CD14-positive monocyte (primary cell): ENCODE measurements around the gene USP30. TPM values are rescaled to one million over a fixed set of nuclear protein-coding genes. Genes with fewer than 3 reads are reported as not detected.
"Not testable (repeated sequence)": the region's sequence is repeated elsewhere in the genome, so short reads cannot be mapped to it uniquely, and the experiment has no call there.

ENCODE experiments used
- DNase-seq, 3 donors: peaks; one replicate each; pipeline ENCODE4 v3.0.0-alpha.2; 2011 to 2022
- H2AFZ ChIP-seq: 2 replicates; pipeline ENCODE4 v1.6.0; 2012; ENCODE audit warnings: mild to moderate bottlenecking, low read depth, low read length, inconsistent platforms; ENCODE audit not compliant: insufficient read depth, poor library complexity, severe bottlenecking
- H3K27ac ChIP-seq, 2 donors: 1 replicate in 1 of 2; 2 replicates in 1 of 2; pipeline ENCODE4 v1.5.1; 2012 to 2013; ENCODE audit warnings: low read length in 2 of 2, control low read depth in 1 of 2, inconsistent platforms in 1 of 2, low read depth in 1 of 2, mild to moderate bottlenecking in 1 of 2
- H3K27me3 ChIP-seq, 2 donors: one replicate each; pipeline versions ENCODE4 v1.6.0 to v1.6.1; 2011 to 2013; ENCODE audit warnings: low read length in 2 of 2; ENCODE audit not compliant: control insufficient read depth in 2 of 2, insufficient read depth in 2 of 2
- H3K36me3 ChIP-seq, 2 donors: replicated peaks in 1 of 2; 1 replicate in 1 of 2; 2 replicates in 1 of 2; pipeline versions ENCODE4 v1.5.1 to v1.6.1; 2012 to 2013; ENCODE audit warnings: low read length in 2 of 2, control low read depth in 1 of 2, inconsistent platforms in 1 of 2, mild to moderate bottlenecking in 1 of 2; ENCODE audit not compliant: insufficient read depth in 2 of 2, control insufficient read depth in 1 of 2
- H3K4me1 ChIP-seq, 2 donors: 1 replicate in 1 of 2; 2 replicates in 1 of 2; pipeline versions ENCODE4 v1.5.1 to v1.6.1; 2012 to 2013; ENCODE audit warnings: low read length in 2 of 2, control low read depth in 1 of 2, inconsistent platforms in 1 of 2, mild to moderate bottlenecking in 1 of 2, moderate library complexity in 1 of 2; ENCODE audit not compliant: insufficient read depth in 2 of 2, control insufficient read depth in 1 of 2
- H3K4me2 ChIP-seq: replicated peaks from 2 replicates; pipeline ENCODE3; 2012; ENCODE audit warnings: low read length, moderate library complexity, mild to moderate bottlenecking; ENCODE audit not compliant: poor library complexity, severe bottlenecking; ENCODE audit errors: extremely low read depth
- H3K4me3 ChIP-seq, 3 experiments: fragments of 200-600 bp in 1 of 3; sonication (generic) in 1 of 3; replicated peaks in 1 of 3; 1 replicate in 2 of 3; 2 replicates in 1 of 3; pipeline ENCODE4 v1.5.1; 2011 to 2013; ENCODE audit warnings: low read length in 3 of 3, mild to moderate bottlenecking in 3 of 3, control low read depth in 2 of 3, low read depth in 2 of 3, inconsistent platforms in 1 of 3, moderate library complexity in 1 of 3
- H3K79me2 ChIP-seq: 2 replicates; pipeline ENCODE4 v1.6.0; 2012; ENCODE audit warnings: mild to moderate bottlenecking, control low read depth, inconsistent platforms, low read length, moderate library complexity; ENCODE audit not compliant: insufficient read depth
- H3K9ac ChIP-seq: 2 replicates; pipeline ENCODE4 v1.6.0; 2017; ENCODE audit warnings: low read length, mild to moderate bottlenecking; ENCODE audit not compliant: insufficient read depth, poor library complexity, severe bottlenecking
- H3K9me3 ChIP-seq, 2 donors: replicated peaks in 1 of 2; 1 replicate in 1 of 2; 2 replicates in 1 of 2; pipeline versions ENCODE4 v1.5.1 to v1.6.1; 2012 to 2013; ENCODE audit warnings: low read length in 2 of 2, control low read depth in 1 of 2; ENCODE audit not compliant: control insufficient read depth in 1 of 2, insufficient read depth in 1 of 2
- H4K20me1 ChIP-seq: 2 replicates; pipeline ENCODE4 v1.6.0; 2012; ENCODE audit warnings: mild to moderate bottlenecking, low read length, control low read depth, moderate library complexity; ENCODE audit not compliant: insufficient read depth
- H3K27ac Mint-ChIP-seq, 7 donors: one replicate each; pipeline ENCODE4 v1.8.0; 2020; ENCODE audit warnings: mild to moderate bottlenecking in 7 of 7, mixed read lengths in 7 of 7, moderate library complexity in 6 of 7, inconsistent platforms in 2 of 7
- H3K27me3 Mint-ChIP-seq, 3 donors: one replicate each; pipeline ENCODE4 v1.8.0; 2021 to 2022; ENCODE audit warnings: low read depth in 3 of 3, mild to moderate bottlenecking in 3 of 3, mixed read lengths in 3 of 3, moderate library complexity in 3 of 3, inconsistent platforms in 1 of 3
- H3K36me3 Mint-ChIP-seq, 2 donors: one replicate each; pipeline ENCODE4 v1.8.0; 2020; ENCODE audit warnings: mixed read lengths in 2 of 2, inconsistent platforms in 1 of 2, mild to moderate bottlenecking in 1 of 2
- H3K4me1 Mint-ChIP-seq: one replicate; pipeline ENCODE4 v1.8.0; 2020; ENCODE audit warnings: mild to moderate bottlenecking, mixed read lengths
- H3K4me3 Mint-ChIP-seq, 2 donors: one replicate each; pipeline ENCODE4 v1.8.0; 2020; ENCODE audit warnings: mild to moderate bottlenecking in 2 of 2, mixed read lengths in 2 of 2, moderate library complexity in 1 of 2
- H3K9me3 Mint-ChIP-seq, 7 donors: one replicate each; pipeline ENCODE4 v1.8.0; 2020 to 2022; ENCODE audit warnings: mixed read lengths in 7 of 7, mild to moderate bottlenecking in 6 of 7, moderate library complexity in 6 of 7, inconsistent platforms in 2 of 7
- CTCF ChIP-seq: fragments of 200-600 bp; IDR thresholded peaks from one replicate; pipeline ENCODE4 v1.8.0; 2022; ENCODE audit warnings: antibody characterized with exemption, mild to moderate bottlenecking
- WGBS: methylation state at CpG from one replicate; pipeline ENCODE4 v1.1.5; 2013; ENCODE audit warnings: missing lambda C conversion rate; ENCODE audit not compliant: insufficient coverage; 5-methylcytosine and 5-hydroxymethylcytosine counted together
- intact Hi-C, 2 donors: fragments of 100-400 bp; cut with micrococcal nuclease; formaldehyde crosslinking; loops; one replicate each; pipeline versions ENCODE4 v1.15.0 to v1.15.1; 2023
- polyA plus RNA-seq, 3 donors: library from polyadenylated mRNA; depleted of rRNA in 1 of 3; unstranded in 2 of 3; stranded (reverse) in 1 of 3; fragments of 300-500 nt in 2 of 3; fragments of >200 nt in 1 of 3; fragmentation: Illumina TruSeq in 2 of 3; gene quantifications; 1 replicate in 2 of 3; 2 replicates in 1 of 3; pipeline ENCODE4 v1.2.3, GENCODE V29; 2012 to 2021

The USP30 gene
- polyA plus RNA-seq, 3 donors, result 4.5 to 8.2 (median 6.8) TPM

DNA sequence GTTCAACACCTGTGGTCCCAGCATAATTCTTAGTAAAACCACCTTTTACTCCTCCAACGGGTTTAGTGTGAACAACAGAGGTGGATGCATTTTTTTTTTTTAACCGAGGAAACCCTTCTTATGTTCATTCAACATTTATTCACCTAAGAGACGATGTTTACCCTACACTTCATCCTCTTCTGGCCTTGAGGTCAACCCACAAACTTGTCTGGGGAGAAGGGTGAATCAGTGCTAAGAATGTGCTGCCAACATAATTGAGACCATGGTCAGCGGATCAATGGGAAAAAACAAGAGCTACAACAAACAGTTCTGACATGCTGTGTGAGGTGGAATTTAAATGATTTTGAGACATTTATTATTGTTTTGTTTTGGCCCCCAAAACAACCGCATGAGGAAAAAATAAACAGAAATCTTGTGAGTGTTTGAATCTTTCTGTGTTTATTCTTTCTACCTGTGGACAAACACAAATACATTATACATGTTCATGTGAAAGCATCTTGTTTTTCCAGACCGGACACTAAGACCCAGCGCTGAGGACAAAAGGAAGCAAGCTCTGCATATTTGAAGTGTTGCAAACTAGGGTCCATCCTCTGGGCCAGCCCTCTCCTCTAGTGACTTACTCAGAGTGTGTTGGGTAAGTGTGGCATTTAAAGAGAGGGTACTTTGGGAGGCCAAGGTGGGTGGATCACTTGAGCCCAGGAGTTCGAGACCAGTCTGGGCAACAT is 5.1 kb upstream of the USP30 start:
- DNase-seq, result no peak
- no peaks in the 10 kb centered on the region for H3K9me3 ChIP-seq
- Mint-ChIP-seq H3K4me1 (peaks cover 6% of the 10 kb centered on the region), H3K9me3 (peaks cover 0 to 8% (median 1%) of the 10 kb centered on the region in 7 donors), H3K27ac (no peak overlapping the region), H3K4me3 (no peak overlapping the region), H3K36me3 (no peaks in the 10 kb centered on the region), H3K27me3 (peaks cover 4 to 9% (median 6%) of the 10 kb centered on the region in 3 donors)
- no peaks in the 10 kb centered on the region for H3K36me3 ChIP-seq
- H3K27me3 ChIP-seq, result no peaks in the 10 kb centered on the region
- no CpG with 5 or more reads among the region's 8 CpGs for whole genome bisulfite sequencing
- H3K79me2 ChIP-seq, result no peaks in the 10 kb centered on the region
- H3K27ac ChIP-seq, result no peak overlapping the region
- peaks cover 4 to 6% of the 10 kb centered on the region in 2 donors for H3K4me1 ChIP-seq
- H3K4me2 ChIP-seq, result no peak overlapping the region
- H3K4me3 ChIP-seq, result no peak overlapping the region
- TF ChIP-seq CTCF, result no peak
- H3K9ac ChIP-seq, result no peak overlapping the region
- H2AFZ ChIP-seq, result no peak overlapping the region
- intact Hi-C loops, result loop anchor here in 1 of 2 donors (5.0 kb wide), 1 partner anchor 430 kb away; the partner anchor contains the start of genes KCTD10 and UBE3B
- H4K20me1 ChIP-seq, result no peaks in the 10 kb centered on the region

GRCh38 chr12:109048706-109049105 is 3.7 kb upstream of the USP30 start:
- intact Hi-C loops, result loop anchor here in 1 of 2 donors (5.0 kb wide), 1 partner anchor 429 kb away; the partner anchor contains the start of genes KCTD10 and UBE3B
- H3K9me3 ChIP-seq, H3K4me3 Mint-ChIP-seq: not testable (repeated sequence)

GRCh38 chr12:109049794-109050193 is 2.6 kb upstream of the USP30 start:
- intact Hi-C loops, result loop anchor here (5.0 kb wide), 2 partner anchors 428 to 487 kb away; partner anchors contain the start of genes ISCU (in 1 of the 2), KCTD10 (in 1 of the 2), SART3 (in 1 of the 2) and UBE3B (in 1 of the 2)
- H3K4me1 Mint-ChIP-seq, result peaks cover 21% of the 10 kb centered on the region
- H3K36me3 ChIP-seq, H3K27me3 Mint-ChIP-seq, H3K9ac ChIP-seq, H3K36me3 Mint-ChIP-seq, H2AFZ ChIP-seq, DNase-seq, H3K27ac ChIP-seq, H3K9me3 Mint-ChIP-seq, H3K4me2 ChIP-seq, H3K4me3 Mint-ChIP-seq, H3K4me3 ChIP-seq, H3K27ac Mint-ChIP-seq, H3K9me3 ChIP-seq, H4K20me1 ChIP-seq, H3K27me3 ChIP-seq: not testable (repeated sequence)
- Histone ChIP-seq H3K4me1 (peaks cover 18 to 21% of the 10 kb centered on the region in 2 donors), H3K79me2 (peaks cover 11% of the 10 kb centered on the region)
- WGBS, result 49% methylated on average over 2 of the region's 8 CpGs

More at GRCh38 chr12:109048706-109049105, 3.7 kb upstream of the USP30 start:
- peaks cover 13 to 16% of the 10 kb centered on the region in 2 donors for H3K4me1 ChIP-seq
- not testable (repeated sequence) for H3K36me3 Mint-ChIP-seq, H3K9ac ChIP-seq, H3K4me3 ChIP-seq, DNase-seq, H3K9me3 Mint-ChIP-seq, H4K20me1 ChIP-seq, H3K4me2 ChIP-seq, H3K27ac ChIP-seq, H3K27me3 ChIP-seq, H2AFZ ChIP-seq, H3K27ac Mint-ChIP-seq, H3K36me3 ChIP-seq
- H3K79me2 ChIP-seq, result peaks cover 11% of the 10 kb centered on the region
- Mint-ChIP-seq H3K27me3 (peaks cover 2 to 10% (median 6%) of the 10 kb centered on the region in 3 donors), H3K4me1 (peaks cover 15% of the 10 kb centered on the region)
- WGBS, result 86% methylated on average over 1 of the region's 3 CpGs
